C1 segment of cervical spinal cord (tissue), 14 donors: ENCODE measurements around the gene RTF2.

Experiments used
- DNase-seq, 14 donors: peaks; one replicate each; lab custom pipeline; 2025; lab: John Stamatoyannopoulos, UW

The RTF2 gene

DNA sequence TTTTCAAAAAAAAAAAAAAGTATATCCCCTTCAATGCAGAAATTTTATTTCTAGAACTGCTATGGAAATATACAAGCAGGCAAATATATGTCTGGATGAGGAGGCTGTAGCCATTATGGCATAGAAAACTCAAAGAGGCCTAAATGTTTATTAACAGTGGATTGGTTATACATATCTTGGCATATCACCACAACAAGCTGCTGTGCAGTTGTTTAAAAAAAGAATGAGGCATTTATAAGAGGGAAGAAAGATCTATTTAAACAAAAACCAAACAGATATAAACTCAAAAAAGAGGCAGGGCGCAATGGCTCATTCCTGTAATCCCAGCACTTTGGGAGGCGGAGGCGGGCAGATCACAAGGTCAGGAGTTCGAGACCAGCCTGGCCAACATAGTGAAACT is 30.1 kb upstream of the RTF2 start:
- no peak for DNase-seq

DNA sequence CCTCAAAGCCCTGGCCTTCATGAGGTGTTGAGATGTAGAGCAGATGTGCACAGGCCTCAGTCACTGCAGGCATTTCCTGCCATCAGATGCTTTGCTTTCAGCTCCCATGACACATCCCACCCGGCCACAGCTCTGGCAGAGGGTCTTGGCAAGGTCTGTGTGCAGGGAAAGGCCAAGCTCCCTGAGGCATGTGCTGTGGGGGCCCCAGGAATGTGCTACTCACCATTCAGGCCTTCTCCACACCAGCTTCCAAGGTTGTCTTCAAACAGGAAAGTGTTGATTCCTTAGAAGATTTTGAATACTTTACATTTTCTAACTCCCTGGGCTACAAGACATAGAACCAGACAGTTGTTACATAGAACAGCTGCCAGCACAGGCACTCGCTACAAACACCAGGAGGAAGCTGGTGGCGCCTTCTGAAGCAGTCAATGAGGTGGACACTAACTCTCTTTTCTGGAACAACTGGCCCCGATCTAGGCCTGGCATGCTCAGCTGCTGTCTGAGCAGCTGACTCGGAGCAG is 28.6 kb upstream of the RTF2 start:
- DNase-seq: peak in 2 of 14 donors; percentile 1 to 6

DNA sequence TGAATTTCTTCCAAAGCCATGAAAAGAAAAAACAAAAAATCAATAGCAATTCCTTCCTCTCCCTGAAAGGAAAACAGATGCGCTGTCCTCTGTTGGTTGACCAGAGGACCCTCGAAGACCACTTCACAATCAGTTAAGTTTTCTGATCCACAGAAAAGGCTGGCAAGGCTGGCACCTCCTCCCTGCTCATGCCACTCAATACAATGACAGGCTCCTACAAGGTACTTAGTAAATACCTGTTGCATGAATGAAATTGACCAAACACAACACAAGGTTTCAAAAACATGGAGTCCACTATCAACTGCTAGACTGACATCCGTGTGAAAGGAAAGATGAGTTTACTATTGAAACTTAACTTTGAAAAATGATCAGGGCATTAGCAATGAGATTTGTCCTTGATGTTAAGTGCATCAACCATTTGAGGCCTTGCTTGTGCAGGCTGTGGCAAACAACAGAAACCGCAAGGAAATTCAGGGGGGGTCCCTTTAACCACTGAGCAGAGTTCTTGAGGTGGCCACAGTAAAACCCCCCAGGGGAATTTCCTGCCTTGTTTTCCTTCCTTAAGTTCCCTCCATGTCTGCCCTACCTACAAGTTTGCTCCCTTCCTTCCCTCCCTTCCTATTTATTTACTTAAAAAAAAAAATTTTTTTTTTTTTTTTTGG is 27.9 kb upstream of the RTF2 start:
- no peak for DNase-seq

DNA sequence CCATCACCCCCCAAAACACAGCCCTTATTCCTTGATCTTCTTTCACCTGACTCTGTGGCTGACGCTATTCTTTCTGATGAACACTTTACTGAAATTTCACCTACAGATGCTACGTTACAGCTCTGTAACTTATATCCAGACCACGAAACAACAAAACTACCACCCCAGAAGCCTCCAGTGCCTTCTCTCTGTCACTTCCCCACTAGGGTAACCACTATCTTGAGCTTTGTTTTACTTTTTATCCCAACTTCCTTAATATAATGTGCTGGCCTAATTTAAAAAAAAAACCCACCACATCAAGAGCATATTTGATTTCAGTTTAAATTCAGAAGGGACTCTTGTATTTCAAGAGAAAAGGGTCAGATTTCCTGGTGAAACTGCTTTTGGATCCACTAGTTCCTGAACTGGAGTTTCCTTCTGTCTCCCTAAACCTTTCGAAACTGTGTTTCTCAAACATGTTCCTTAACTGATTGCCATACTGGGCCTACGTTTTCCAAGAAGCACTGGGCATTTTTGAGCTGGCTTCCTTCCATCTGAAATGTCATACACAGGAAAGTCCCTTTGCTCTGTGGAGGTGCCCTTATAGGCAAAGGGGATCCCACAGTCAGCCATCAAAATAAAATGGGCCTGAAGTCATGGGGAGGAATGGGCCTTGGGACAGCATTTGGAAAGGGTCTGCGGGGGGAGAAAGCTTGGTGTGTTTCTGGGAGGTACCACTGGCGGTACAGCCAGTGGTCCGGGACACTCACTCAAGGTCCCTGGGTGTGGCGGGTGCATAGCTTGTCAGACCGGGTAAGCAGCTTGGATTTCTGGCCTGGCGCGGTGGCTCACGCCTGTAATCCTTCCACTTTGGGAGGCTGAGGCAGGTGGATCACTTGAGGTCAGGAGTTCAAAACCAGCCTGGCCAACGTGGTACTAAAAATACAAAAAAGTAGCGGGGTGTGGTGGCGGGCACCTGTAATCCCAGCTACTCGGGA is 25.8 kb upstream of the RTF2 start:
- no peak for DNase-seq

DNA sequence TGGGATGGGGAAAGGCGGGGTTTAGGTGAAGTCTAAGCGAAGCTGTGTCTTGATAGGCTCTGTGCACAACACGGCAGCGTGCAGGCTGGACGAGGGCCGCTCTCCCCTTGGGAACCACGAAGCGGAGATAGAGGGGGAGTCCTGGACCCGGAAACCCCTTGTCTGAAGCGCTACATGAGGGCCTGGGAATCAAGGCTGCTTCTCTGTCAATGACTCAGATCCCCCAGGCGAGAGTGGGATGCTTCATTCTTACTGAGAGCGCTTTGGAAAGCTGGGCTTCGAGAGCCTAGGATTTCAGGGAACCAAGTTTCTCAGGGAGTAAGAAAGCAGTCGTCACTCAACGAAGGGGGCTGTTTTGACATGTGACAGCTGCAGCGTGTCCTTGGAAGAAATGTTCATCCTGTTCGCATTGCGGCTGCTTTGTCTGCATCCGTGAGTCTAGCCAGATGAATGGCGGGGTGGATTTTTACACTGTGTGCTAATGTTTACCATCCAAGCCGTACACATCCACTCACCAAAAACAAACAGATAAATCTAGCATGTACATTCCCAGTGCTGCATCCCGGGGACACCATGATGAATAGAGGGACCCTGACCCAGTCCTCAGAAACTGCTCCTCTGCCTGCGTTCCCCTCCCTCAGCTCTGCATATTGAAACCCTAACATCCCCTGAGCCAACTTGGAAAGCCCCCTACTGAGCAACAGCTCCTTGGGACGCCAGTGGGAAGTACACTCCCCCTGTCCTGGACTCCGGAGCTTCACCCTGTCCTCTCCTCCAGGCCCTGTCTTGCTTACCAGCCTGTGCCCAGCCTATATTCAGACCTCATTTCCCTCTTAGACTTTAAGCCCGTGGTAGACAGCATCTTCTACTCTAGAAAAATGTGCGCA is 24.5 kb upstream of the RTF2 start:
- no peak for DNase-seq

DNA sequence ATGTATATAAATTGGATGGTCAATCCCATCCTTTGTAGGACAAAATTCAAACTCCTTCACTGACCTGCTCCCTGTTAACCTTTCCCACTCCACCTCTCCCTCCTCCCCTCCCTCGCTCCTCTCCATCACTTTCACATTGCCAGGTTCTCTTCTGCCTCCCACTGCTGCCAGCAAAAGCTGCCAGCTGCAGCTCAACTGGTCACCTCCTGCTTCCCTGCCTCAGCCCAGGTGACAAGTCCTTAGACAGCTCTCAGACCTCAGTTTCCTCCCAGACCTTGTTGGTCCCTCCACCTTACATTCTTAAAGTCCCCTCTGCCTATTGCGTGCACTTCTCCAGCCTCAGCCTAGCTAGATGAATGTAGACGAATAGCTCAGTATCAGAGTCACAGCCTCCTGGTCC is 23.3 kb upstream of the RTF2 start:
- DNase-seq: no peak

DNA sequence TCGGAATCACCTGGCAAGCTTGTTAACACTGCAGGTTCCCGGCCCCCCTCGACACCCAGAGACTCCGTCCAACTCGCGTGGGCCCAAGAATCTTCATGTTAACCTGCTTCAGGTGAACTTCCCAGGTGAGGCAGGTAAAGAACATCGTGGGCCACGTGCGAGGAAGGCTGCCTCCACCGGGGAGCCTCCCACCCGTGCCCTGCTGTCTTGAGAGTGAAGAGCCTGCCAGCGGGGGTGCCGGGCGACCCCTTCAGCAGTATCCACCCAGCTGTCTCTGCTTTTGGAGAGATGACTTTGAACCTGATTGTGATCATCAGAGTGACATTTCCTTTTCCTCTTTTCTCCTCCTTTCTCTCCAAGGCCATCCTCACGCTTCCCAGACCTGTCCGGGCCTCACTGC is 22.9 kb upstream of the RTF2 start:
- no peak for DNase-seq

DNA sequence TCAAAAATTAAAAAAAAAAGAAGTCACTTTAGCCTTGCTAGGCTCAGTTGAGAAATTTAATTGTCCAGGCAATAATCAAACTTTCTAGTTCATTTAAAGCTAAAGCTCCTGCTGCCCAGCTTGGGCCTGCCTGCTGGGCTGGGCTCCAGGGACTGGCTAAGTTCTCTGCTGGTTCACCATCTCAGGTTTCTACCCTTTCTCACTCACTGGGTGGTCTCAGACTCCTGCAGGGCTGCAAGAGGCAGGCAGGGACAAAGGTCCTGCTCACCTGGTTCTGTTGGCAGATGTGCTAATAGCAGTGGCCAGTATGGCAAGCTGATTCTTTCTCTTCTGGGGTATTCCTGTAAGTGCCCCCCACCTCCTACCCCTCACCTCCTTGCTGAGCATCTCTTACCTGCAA is 21.2 kb upstream of the RTF2 start:
- DNase-seq: no peak

DNA sequence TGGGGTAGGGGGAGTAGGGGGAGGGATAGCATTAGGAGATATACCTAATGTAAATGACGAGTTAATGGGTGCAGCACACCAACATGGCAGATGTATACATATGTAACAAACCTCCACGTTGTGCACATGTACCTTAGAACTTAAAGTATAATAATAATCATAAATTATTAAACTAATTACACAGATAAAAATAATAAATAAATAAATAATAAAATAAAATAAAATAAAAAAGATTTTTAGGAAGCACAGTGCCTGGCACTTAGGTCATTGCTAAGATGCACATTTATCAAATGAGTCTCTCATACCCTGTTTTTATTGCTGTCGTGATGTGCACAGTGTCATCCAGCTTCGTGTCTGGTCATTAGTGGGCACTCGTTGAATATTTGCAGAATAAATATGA is 19.0 kb upstream of the RTF2 start:
- no peak for DNase-seq

DNA sequence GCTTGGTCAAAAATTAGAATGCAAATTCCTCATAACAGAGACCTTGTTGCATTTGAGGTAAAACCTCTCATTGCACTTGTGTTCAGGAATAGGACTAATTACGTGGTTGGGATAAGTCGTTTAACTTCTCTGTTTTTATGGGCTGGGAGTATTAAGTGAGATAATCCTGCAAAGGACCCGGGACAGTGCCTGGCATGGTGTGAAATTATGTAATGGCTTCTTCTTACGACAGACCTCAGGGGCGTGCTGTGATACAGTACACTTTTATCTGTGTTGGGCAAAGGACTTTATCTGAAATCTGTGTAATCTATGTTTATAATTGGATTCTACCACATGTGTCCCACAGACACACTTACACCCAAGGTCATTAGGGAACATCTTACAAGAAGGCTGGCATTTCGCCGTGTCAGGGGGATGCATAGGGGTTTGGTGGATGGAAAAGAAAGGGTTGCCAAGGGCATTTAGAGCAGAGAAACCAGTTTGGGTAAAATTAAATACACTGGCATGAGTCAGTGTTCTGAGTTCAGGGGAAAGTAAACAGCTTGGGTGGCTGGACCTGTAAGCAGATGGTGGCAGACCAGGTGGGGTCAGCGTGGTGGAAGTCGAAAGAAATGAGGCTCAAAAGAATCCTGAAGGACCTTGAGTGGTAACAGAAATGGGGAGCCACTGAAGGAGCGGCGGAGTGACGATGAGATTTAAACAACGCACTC is 17.2 kb upstream of the RTF2 start:
- DNase-seq: no peak

DNA sequence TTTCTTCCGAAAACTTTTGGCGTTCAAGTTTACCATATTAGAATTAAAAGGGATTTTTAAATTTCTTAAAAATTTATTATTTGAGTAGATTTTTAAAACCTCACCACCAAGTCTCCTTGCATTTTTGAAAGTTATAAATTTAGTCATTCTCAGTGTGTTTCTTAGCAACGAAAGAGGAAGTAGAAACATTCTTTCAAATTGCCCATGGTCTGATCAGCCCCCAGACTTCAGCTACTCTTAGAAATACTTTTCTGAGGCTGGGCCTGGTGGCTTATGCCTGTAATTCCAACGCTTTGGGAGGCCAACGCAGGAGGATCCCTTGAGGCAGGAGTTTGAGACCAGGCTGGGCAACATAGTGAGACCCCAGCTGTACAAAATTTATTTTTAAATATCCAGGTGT is 15.1 kb upstream of the RTF2 start:
- no peak for DNase-seq

DNA sequence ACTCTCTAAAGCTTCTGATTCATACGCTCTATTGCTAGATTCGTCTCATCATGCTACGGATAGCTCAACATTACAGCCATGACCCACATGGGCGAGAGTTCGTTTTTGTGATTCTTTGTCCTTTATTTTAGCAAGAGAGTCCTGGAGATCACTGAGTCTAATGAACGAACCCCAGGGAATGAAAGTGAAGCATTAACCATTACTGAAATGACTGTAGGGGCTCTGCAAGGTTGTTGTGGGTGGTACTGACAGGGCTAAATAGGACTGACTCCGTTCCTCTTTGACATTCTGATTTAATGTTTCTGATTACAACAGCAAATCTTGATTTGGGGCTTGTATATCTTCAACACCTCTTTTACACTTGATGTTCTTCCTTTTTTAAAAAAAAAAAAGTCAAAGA is 13.7 kb upstream of the RTF2 start:
- DNase-seq: no peak

DNA sequence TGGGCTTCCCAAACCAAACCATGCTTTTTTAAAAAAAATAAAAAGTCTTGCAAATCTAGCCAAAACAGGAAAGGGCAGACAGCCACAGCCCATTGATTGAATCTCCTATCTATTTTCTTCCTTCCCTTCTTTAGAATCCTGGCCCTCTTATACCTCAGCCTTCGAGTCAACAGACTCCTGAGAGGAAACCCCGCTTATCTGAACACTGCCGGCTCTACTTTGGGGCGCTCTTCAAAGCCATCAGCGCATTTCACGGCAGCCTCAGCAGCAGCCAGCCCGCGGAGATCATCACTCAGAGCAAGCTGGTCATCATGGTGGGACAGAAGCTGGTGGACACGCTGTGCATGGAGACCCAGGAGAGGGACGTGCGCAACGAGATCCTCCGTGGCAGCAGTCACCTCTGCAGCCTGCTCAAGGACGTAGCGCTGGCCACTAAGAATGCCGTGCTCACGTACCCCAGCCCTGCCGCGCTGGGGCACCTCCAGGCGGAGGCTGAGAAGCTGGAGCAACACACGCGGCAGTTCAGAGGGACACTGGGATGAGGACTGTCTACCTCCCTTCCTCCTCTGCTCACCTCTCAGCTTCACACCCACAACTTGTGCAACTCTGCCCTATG is 10.1 kb upstream of the RTF2 start:
- no peak for DNase-seq

DNA sequence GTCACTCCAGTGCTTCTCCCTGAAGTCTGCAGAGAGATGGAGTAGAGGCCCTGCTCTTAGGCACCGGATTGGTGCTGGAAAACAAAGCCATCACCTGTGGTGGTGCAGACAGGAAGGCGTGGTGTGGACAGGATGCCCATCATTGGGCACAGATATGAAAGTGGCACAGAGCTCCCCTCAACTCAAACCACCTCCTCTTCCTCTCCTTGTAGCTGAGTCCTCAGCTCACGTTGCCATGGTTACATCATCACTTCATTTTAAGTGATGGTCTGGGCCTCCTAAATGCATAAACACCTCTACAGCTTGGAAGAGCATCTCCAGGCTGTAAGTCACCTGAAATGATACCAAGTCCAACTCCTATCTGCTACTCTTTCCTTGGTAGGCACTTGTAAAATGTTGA is 8.0 kb upstream of the RTF2 start:
- no peak for DNase-seq

DNA sequence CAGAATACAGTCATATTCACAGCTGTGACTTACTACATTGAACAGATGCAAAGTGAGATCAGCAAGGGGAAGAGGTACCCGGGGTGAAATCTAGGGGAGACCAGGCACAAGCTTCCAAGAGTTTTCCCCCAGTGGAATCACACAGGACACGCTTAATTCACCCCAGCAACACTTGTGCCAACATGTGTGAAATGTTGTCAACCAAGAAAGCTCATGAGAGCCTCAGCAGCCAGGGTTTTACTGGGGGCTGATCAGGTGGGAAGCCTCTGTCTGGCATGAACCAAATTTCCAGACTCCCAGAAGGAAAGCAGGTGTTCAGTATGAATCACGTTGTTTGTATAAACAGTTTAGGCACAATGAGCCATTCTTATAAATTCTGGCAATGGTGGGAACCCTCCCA is 6.9 kb upstream of the RTF2 start:
- DNase-seq: no peak

DNA sequence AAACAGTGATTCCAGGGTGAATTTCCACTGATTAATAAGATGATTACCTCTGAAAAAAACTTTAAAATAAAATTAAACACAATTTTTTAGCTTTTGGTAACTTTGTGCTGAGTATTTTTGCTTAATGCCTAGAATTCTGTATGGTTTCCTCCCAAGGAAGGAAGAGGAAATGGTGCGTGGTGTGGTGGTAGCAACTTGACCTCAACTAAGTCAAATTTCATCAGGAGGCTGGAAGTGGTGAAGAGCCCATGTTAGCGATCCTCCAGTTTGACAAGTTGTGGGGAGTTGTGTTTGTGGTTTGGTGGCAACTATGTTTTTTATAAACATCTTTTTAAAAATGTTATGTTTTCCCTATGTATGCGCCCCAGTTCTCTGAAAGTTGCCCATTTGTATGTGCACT is 5.0 kb upstream of the RTF2 start:
- no peak for DNase-seq

DNA sequence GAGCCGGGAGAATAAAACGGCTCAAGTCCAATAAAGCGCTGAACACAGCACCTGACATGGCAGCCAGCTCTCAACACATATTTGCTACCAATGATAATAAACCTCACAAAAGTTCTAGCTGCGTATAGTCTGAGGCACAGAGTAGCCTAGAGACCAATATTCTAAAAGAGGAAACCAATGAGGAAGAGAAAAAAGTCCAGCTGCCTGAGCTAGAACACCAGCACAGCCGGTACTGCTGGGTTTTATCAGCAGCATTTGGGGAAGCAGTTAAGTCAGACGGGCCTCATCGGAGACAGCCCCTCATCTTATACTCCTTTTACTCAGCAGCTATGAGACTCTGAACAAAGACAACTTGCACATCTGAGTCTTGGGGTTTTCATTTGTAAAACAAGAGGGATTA is 2.4 kb upstream of the RTF2 start:
- DNase-seq: peak in 2 of 14 donors; percentile 2 to 17

DNA sequence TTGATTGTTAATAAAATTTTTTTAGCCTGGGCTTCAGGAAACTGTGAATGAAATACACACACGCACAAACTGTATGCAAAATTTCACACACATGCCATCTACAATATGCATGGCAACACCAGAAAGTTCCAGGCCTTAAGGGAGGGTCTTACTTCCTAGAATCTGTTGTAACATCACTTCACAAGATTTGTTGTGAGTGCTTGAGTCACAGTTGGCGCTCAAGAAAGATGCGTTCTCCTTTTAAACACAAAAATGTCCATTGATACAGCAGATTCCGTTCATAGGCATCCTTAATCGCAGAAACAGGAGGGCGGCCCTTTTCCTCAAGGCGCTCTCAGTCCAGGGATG is 485 bp upstream of the RTF2 start:
- no peak for DNase-seq

DNA sequence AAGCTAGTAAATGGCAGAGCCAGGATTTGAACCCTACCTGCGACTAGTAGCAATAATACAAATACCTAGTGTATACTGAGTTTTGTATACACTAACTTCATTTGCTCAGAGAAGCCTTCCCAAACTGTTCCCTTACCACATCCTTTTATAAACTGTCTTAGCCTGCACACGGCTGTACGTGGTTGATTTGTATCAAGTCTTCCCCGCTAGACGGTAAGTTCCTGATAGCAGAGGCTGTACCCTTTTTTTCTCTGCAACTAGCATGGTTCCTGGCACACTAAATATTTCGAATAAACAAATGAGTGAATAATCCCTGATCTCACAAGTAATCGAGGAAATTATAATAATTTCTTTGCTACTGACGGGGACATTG is 636 bp downstream of the RTF2 start:
- no peak for DNase-seq

DNA sequence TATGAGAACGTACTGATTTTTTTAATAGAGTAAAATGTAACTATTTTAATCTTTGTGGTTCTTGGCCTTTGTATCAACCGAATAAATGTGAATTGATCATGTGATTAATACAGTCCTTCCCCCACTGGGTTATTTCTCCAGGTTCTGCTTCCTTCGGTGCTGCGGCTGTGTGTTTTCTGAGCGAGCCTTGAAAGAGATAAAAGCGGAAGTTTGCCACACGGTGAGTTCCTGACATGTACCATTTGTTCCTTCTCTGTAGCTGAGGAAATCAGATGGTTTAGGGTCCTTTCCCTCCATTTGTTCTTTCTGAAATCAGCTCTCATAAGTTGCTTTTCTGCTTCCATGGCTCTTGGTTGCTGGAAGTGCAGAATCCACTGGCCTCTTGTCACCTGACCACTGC is 15.5 kb downstream of the RTF2 start:
- peak in 1 of 14 donors; percentile 31 for DNase-seq

DNA sequence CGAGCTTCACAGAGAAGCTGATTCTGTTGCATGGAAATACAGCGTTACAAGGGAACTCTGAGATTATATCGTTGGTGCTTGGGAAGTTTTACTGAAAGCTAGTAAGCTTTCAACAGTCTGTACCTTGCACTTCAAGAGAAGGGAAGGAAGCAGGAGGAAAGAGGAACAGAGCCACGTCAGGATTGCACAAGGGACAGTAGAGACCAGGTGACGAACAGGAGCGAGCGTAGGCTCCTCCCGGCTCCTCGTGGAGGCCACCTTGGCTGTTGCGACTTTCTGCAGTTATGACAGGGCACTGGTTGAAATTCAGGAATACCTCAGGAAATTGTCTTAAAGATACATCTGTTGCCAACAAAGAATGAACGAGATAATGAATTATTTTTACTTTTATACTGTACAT is 18.8 kb downstream of the RTF2 start:
- DNase-seq: peak in 2 of 14 donors; percentile 5 to 8
